T follicular helper cell (primary cell): ENCODE measurements around the gene FRMD4A.
"Not testable (repeated sequence)": the region's sequence is repeated elsewhere in the genome, so short reads cannot be mapped to it uniquely, and the experiment has no call there.

Source experiments
- DNase-seq: peaks from one replicate; pipeline ENCODE4 v3.0.0-alpha.2; 2020; ENCODE audit warnings: low read depth

Gene FRMD4A

GRCh38 chr10:14146025-14146424 lies 184.7 kb downstream of the FRMD4A start:
- DNase-seq = no peak

DNA sequence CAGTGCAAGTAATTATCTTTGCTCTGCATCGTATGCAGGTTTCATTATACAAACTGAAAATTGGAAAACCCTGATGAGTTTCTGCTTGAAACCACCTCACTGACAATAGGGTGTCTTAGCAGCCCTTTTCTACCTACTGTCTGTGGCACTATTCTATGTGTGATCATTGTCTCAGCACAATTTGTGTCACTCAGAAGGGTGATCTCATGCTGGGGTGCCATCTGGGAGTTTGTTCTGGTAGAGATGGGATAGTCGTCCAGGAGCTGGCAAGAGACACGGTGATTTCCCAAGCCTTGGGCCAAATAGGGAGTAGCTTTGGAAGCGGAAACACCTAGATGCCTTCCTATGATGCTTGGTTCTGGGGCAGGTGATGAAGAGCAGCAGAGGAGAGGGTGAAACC lies 186.3 kb downstream of the FRMD4A start:
- no peak for DNase-seq

DNA sequence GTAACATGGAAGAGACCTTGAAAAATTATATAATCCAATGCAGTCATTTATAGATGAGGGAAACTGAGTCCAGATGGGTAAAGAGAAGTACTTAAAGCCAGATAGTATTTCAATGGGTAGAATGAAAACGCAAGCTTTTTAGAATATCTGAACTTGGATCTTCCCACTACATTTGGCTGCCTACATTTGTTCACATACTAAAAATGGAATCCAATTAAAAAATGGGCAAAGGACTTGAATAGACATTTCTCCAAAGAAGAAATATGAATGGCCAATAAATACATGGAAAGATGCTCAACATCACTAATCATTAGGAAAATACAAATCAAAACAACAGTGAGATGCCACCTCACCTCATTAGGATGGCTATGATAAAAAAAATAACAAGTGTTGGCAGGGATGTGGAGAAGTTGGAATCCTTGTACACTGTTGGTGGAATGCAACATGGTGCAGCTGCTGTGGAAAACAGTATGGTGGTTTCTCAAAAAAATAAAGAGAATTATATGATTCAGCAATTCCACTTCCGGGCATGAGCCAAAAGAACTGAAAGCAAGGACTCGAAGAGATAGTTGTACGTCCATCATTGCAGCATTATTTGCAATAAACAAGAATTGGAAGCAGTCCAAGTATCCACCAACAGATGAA lies 188.0 kb downstream of the FRMD4A start:
- DNase-seq = no peak

DNA sequence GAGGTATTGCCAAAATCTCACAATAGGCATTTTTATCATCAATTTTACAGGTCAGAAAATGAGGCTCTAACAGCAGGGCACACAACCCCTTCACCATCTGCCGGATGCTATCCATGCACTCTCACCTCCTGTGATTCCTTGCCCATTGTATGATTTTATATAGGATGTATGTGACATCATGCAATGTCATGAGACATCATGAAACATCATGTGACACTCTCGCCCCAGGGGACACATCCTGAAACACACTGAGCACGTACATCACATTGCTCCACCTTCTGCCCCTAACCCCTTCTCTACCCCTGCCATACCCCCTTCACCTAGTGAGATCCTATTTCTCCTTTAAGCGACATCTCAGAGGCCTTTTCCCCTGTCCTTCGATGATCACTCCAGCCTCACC lies 189.4 kb downstream of the FRMD4A start:
- DNase-seq = no peak

DNA sequence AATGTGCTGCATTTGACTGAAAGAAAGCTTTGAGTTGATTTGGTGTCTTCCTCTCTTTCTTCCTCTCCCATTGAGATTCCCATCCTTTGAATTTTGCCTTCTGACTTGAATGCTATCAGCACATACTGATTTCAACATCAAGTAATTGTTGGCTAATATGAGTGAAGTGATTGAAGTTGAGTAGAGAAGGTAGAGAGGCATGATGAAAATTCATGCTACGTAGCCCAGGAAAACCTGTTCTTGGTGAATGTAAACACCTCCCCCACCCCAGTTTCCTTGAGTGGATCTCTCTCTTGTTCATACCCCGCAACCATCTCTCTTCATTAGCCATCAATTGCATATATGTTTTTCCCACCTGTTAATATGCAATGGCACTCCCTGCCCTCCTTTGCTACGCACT lies 193.3 kb downstream of the FRMD4A start:
- DNase-seq = no peak

DNA sequence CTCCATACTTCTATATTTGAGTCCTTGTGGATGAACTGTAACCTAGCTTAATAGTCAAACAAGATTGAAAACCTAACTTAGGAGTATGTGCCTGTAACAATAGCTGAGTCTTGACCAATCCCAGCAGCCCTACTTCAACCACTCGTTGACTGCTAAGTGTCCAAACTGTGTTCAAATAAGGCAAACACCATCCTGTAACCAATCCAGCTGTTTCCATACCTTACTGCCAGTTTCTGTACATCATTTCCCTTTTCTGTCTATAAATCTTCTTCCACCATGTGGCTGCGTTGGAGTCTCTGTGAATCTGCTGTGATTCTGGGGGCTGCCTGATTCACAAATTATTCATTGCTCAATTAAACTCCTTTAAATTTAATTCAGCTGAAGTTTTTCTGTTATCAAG lies 195.5 kb downstream of the FRMD4A start:
- not testable (repeated sequence) for DNase-seq

GRCh38 chr10:14134275-14134674 lies 196.4 kb downstream of the FRMD4A start:
- DNase-seq = no peak

DNA sequence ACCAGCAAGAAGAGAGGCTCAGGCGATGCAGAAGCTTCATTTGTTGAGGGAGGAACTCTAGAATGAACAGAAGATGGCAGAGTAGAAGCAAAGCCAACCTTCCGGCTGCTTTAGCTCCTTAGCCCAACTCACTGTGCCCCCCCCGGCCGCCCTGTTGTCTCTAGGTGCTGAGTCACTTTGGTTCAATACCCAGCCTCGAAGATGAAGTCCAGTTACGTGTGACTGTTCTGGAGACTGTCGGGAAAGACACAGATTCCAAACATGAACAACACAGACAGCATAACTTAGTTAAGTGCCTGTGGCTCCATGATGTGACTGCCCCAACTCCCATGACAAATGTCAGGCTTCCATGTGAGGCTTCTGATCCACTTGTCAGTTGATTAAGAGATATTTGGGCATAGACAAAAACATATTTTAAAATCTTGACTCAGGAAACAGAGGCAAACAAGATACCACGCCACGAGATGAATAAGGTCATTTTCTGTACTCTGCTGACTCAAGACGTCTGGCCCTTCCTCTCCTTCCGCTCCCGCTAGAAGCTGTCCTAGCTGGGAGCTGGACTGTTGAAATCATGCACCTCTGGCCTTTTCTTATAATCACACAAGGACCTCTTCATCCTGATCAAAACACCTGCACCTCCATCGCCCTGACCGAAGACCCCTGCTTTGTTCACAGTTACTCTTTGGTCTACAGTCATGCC lies 199.3 kb downstream of the FRMD4A start:
- DNase-seq = no peak

GRCh38 chr10:14129770-14130169 lies 201.0 kb downstream of the FRMD4A start:
- DNase-seq = no peak

DNA sequence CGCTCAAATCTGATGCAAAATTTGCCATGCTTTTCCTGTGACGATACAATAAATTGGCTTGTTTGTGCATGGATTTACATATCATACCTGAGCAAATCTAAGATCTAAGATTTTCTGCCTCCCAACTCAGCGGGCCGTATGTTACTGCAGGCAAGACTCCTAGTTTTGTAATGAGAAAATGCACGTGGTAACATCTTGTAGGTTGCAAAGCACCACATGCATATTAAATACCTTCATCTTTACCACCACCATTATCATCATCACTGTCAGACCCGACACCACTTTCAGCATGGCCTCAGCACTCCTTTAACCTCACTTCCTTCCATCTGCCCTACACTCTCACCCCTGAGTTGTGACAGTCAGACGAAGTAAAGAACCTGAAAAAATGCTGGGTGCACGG lies 202.2 kb downstream of the FRMD4A start:
- DNase-seq = no peak

GRCh38 chr10:14126697-14127440 lies 203.9 kb downstream of the FRMD4A start:
- DNase-seq = no peak

- no peak for DNase-seq
Observed at GRCh38 chr10:14125564-14125963, 205.2 kb downstream of the FRMD4A start.

- no peak for DNase-seq
Observed at GRCh38 chr10:14124941-14125340, 205.8 kb downstream of the FRMD4A start.

GRCh38 chr10:14123139-14123538 lies 207.6 kb downstream of the FRMD4A start:
- no peak for DNase-seq

DNA sequence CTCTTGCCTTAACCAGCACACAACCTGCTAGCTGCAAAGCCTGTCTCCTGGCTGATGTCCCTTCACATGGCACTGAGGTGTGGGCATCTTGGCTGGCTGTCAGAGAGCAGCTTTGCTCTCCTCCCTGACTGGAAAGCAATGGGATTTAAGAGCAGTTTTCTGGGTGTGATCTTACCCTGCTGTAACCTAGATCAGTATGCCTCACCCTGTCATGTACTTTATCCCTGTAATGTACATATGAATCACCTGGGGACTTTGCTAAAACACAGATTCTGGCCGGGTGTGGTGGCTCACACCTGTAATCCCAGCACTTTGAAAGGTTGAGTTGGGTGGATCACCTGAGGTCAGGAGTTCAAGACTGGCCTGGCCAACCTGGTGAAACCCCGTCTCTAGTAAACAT lies 209.9 kb downstream of the FRMD4A start:
- DNase-seq = no peak

GRCh38 chr10:14118953-14119352 lies 211.8 kb downstream of the FRMD4A start:
- DNase-seq = no peak

GRCh38 chr10:14116837-14117236 lies 213.9 kb downstream of the FRMD4A start:
- DNase-seq = no peak

DNA sequence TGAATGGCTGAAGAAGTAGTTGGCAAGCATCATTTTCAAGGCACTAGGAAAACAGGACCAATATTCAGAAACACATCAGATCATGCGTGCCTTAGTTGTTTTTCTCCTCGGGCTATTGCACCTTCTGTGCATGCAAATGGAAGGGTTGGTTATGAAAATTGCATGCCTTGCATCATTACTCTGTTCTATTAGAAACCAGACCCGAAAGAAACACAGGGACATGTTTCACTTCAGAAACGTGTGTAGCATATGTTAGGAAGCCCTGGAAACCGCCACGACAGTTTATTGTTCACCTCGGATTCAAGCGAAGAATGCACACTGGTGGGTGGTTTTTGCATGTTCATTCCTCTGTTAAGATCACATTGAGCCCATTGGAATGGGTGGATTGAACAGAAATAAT lies 214.7 kb downstream of the FRMD4A start:
- no peak for DNase-seq

GRCh38 chr10:14114791-14115190 lies 215.9 kb downstream of the FRMD4A start:
- no peak for DNase-seq

DNA sequence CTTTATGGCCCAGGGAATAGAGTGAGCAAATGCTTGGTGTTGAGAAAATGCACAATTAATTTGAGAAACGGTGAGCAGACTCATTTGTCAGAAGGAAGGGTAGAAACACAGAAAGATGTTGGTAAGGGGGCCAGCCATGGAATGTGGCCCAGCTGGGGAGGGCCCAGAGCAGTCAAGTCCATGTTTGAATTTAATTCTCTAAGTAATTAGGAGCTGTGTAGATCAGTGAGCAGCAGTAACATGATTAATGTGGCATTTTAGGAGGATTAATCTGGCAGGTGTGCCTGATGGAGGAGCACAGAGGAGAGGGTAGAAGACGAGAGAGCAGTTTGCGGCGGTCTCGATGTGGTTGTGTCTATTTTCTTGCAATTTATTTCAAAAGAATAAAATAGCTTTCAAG lies 218.7 kb downstream of the FRMD4A start:
- no peak for DNase-seq

- no peak for DNase-seq
Observed at GRCh38 chr10:14111208-14111607, 219.5 kb downstream of the FRMD4A start.

GRCh38 chr10:14106828-14107227 lies 223.9 kb downstream of the FRMD4A start:
- DNase-seq = no peak

- DNase-seq = no peak
Observed at GRCh38 chr10:14102056-14102455, 228.7 kb downstream of the FRMD4A start.
